Neutrophil (primary cell): ENCODE results near the gene NSMCE1.

Experiments used
- H3K27ac ChIP-seq: fragments of 200-600 bp; sonication (generic); 2 replicates; pipeline ENCODE4 v1.5.1; 2016; ENCODE audit warnings: mild to moderate bottlenecking, moderate library complexity
- H3K27me3 ChIP-seq: fragments of 200-600 bp; sonication (generic); 2 replicates; pipeline ENCODE4 v1.6.0; 2016; ENCODE audit warnings: mild to moderate bottlenecking
- H3K36me3 ChIP-seq: fragments of 200-600 bp; sonication (generic); 2 replicates; pipeline ENCODE4 v1.5.1; 2017
- H3K4me1 ChIP-seq, 2 experiments: fragments of 200-600 bp in 1 of 2; sonication (generic) in 1 of 2; 1 replicate in 1 of 2; 2 replicates in 1 of 2; pipeline versions ENCODE4 v1.5.1 to v1.6.1; 2013 to 2016; ENCODE audit warnings: low read depth in 1 of 2, low read length in 1 of 2, mild to moderate bottlenecking in 1 of 2, moderate library complexity in 1 of 2; ENCODE audit not compliant: control insufficient read depth in 1 of 2, insufficient read depth in 1 of 2
- H3K4me3 ChIP-seq, 2 experiments: fragments of 200-600 bp in 1 of 2; sonication (generic) in 1 of 2; 1 replicate in 1 of 2; 2 replicates in 1 of 2; pipeline ENCODE4 v1.5.1; 2013 to 2016; ENCODE audit warnings: low read depth in 1 of 2, low read length in 1 of 2, mild to moderate bottlenecking in 1 of 2, moderate library complexity in 1 of 2
- H3K9me3 ChIP-seq: fragments of 200-600 bp; sonication (generic); 2 replicates; pipeline ENCODE4 v1.5.1; 2016
- CTCF ChIP-seq: fragments of 200-600 bp; sonication (generic); IDR thresholded peaks from 2 replicates; pipeline ENCODE4 v1.5.1; 2016; ENCODE audit warnings: antibody characterized with exemption

NSMCE1 gene

GRCh38 chr16:27304881-27305745, 36.5 kb upstream of the NSMCE1 start:
- H3K9me3 ChIP-seq: no peaks in the 10 kb centered on the region
- H3K4me1 ChIP-seq: peaks cover 58 to 62% of the 10 kb centered on the region in 2 experiments
- H3K36me3 ChIP-seq: no peaks in the 10 kb centered on the region
- peak overlapping the region; percentile 26 for H3K4me3 ChIP-seq
- no peaks in the 10 kb centered on the region for H3K27me3 ChIP-seq
- peak overlapping the region; percentile 93 for H3K27ac ChIP-seq
- no peak for TF ChIP-seq CTCF

- peak overlapping the region; percentile 93 for H3K27ac ChIP-seq
- H3K4me3 ChIP-seq: no peak overlapping the region
- H3K9me3 ChIP-seq: no peaks in the 10 kb centered on the region
- no peaks in the 10 kb centered on the region for H3K27me3 ChIP-seq
- H3K4me1 ChIP-seq: peaks cover 68 to 72% of the 10 kb centered on the region in 2 experiments
- H3K36me3 ChIP-seq: no peaks in the 10 kb centered on the region
- TF ChIP-seq CTCF: no peak
These were observed 35.5 kb upstream of the NSMCE1 start for GRCh38 chr16:27304102-27304501.

- Histone ChIP-seq H3K36me3 (no peaks in the 10 kb centered on the region), H3K27me3 (no peaks in the 10 kb centered on the region), H3K4me1 (peaks cover 71 to 74% of the 10 kb centered on the region in 2 experiments), H3K9me3 (no peaks in the 10 kb centered on the region), H3K27ac (peak overlapping the region; percentile 93), H3K4me3 (no peak overlapping the region)
- TF ChIP-seq CTCF: no peak
These were observed 34.9 kb upstream of the NSMCE1 start for GRCh38 chr16:27303256-27304100.

GRCh38 chr16:27302126-27302525, 33.6 kb upstream of the NSMCE1 start:
- H3K27ac ChIP-seq: peak overlapping the region; percentile 93
- H3K9me3 ChIP-seq: no peaks in the 10 kb centered on the region
- peaks cover 72 to 80% of the 10 kb centered on the region in 2 experiments for H3K4me1 ChIP-seq
- H3K27me3 ChIP-seq: no peaks in the 10 kb centered on the region
- H3K36me3 ChIP-seq: no peaks in the 10 kb centered on the region
- no peak for TF ChIP-seq CTCF
- no peak overlapping the region for H3K4me3 ChIP-seq

- H3K9me3 ChIP-seq: no peaks in the 10 kb centered on the region
- H3K27me3 ChIP-seq: no peaks in the 10 kb centered on the region
- no peaks in the 10 kb centered on the region for H3K36me3 ChIP-seq
- H3K27ac ChIP-seq: peak overlapping the region; percentile 93
- TF ChIP-seq CTCF: no peak
- H3K4me1 ChIP-seq: peaks cover 72 to 80% of the 10 kb centered on the region in 2 experiments
- H3K4me3 ChIP-seq: no peak overlapping the region
These were observed 32.8 kb upstream of the NSMCE1 start for GRCh38 chr16:27301236-27301861.
